ENCODE measurements around the gene AAR2. TPM values are rescaled to one million over a fixed set of nuclear protein-coding genes. Genes with fewer than 3 reads are reported as not detected.

The AAR2 gene
- total RNA-seq, 1 donor, result 23.5 TPM

GRCh38 chr20:36301359-36302119 is 65.3 kb downstream of the AAR2 start:
- H3K4me3 ChIP-seq (ENCODE audit: low read depth, low read length), result no peak overlapping the region
- no peak for TF ChIP-seq CTCF (IDR thresholded peaks at IDR 0.05; ENCODE audit: insufficient read depth, low read length)
- no peak for DNase-seq (ENCODE audit: low read depth)

GRCh38 chr20:36303020-36303595 is 66.8 kb downstream of the AAR2 start:
- no peak overlapping the region for H3K4me3 ChIP-seq (ENCODE audit: low read depth, low read length)
- no peak for DNase-seq (ENCODE audit: low read depth)
- no peak for TF ChIP-seq CTCF (IDR thresholded peaks at IDR 0.05; ENCODE audit: insufficient read depth, low read length)

GRCh38 chr20:36303831-36304230 is 67.6 kb downstream of the AAR2 start:
- TF ChIP-seq CTCF (IDR thresholded peaks at IDR 0.05; ENCODE audit: insufficient read depth, low read length), result no peak
- no peak for DNase-seq (ENCODE audit: low read depth)
- no peak overlapping the region for H3K4me3 ChIP-seq (ENCODE audit: low read depth, low read length)

- DNase-seq (ENCODE audit: low read depth), result no peak
- TF ChIP-seq CTCF (IDR thresholded peaks at IDR 0.05; ENCODE audit: insufficient read depth, low read length), result no peak
- no peak overlapping the region for H3K4me3 ChIP-seq (ENCODE audit: low read depth, low read length)
Observed at GRCh38 chr20:36304786-36305495, 68.7 kb downstream of the AAR2 start.

GRCh38 chr20:36305602-36306551 is 69.6 kb downstream of the AAR2 start, which contains the start of gene DLGAP4:
Gene DLGAP4 (plus strand): TSS chr20:36306339. CDS start chr20:36431718, 125,379 bp downstream.
- no peak within 1 kb of the TSS for H3K4me3 ChIP-seq (ENCODE audit: low read depth, low read length)
- no peak for TF ChIP-seq CTCF (IDR thresholded peaks at IDR 0.05; ENCODE audit: insufficient read depth, low read length)
- no peak for DNase-seq (ENCODE audit: low read depth)

Other genes starting within 250 kb of the AAR2 start
- 13.5 and 18.1 TPM in 2 replicates for gene EPB41L1, start 81.7 kb upstream of the AAR2 start, total RNA-seq (ENCODE audit: low replicate concordance)
- gene DLGAP4, start 69.9 kb downstream of the AAR2 start, total RNA-seq (ENCODE audit: low replicate concordance), result 9.5 and 19.5 TPM in 2 replicates